Smooth muscle cell (in vitro differentiated cells): ENCODE results near the gene LRP8. TPM values are rescaled to one million over a fixed set of nuclear protein-coding genes. Genes with fewer than 3 reads are reported as not detected.

Source experiments
- DNase-seq: peaks from one replicate; lab custom pipeline; 2025; ENCODE audit not compliant: unreplicated experiment; lab: John Stamatoyannopoulos, UW
- H2AFZ ChIP-seq: fragments of 200-600 bp; sonication (generic); 2 replicates; pipeline ENCODE4 v1.6.0; 2016; ENCODE audit warnings: antibody characterized with exemption, low read depth, mild to moderate bottlenecking
- H3F3A ChIP-seq: fragments of 200-600 bp; sonication (generic); 2 replicates; pipeline ENCODE4 v1.6.0; 2017; ENCODE audit warnings: antibody characterized with exemption, low read depth
- H3K27ac ChIP-seq: fragments of 200-600 bp; sonication (generic); 2 replicates; pipeline ENCODE4 v1.5.1; 2016; ENCODE audit warnings: low read depth, mild to moderate bottlenecking
- H3K27me3 ChIP-seq: fragments of 200-600 bp; sonication (generic); 2 replicates; pipeline ENCODE4 v1.6.1; 2016; ENCODE audit warnings: low read depth, mild to moderate bottlenecking
- H3K36me3 ChIP-seq: fragments of 200-600 bp; sonication (generic); 2 replicates; pipeline ENCODE4 v1.5.1; 2016; ENCODE audit warnings: low read depth
- H3K4me1 ChIP-seq: fragments of 200-600 bp; sonication (generic); 2 replicates; pipeline ENCODE4 v1.5.1; 2016; ENCODE audit warnings: low read depth
- H3K4me2 ChIP-seq: fragments of 200-600 bp; sonication (generic); 2 replicates; pipeline ENCODE4 v1.6.0; 2016; ENCODE audit warnings: mild to moderate bottlenecking
- H3K4me3 ChIP-seq: fragments of 200-600 bp; sonication (generic); 2 replicates; pipeline ENCODE4 v1.5.1; 2016; ENCODE audit warnings: mild to moderate bottlenecking
- H3K79me2 ChIP-seq: fragments of 200-600 bp; sonication (generic); 2 replicates; pipeline ENCODE4 v1.6.0; 2016; ENCODE audit warnings: low read depth, mild to moderate bottlenecking
- H3K9ac ChIP-seq: fragments of 200-600 bp; sonication (generic); 2 replicates; pipeline ENCODE4 v1.6.0; 2016; ENCODE audit warnings: low read depth
- H3K9me3 ChIP-seq: fragments of 200-600 bp; sonication (generic); replicated peaks from 2 replicates; pipeline ENCODE4 v1.5.1; 2016; ENCODE audit warnings: low read depth
- H4K20me1 ChIP-seq: fragments of 200-600 bp; sonication (generic); 2 replicates; pipeline ENCODE4 v1.6.0; 2016; ENCODE audit warnings: low read depth
- CTCF ChIP-seq: fragments of 200-600 bp; sonication (generic); IDR thresholded peaks from 2 replicates; pipeline ENCODE4 v1.5.1; 2017; ENCODE audit warnings: borderline replicate concordance, mild to moderate bottlenecking, antibody characterized with exemption; ENCODE audit not compliant: insufficient read depth, poor library complexity, severe bottlenecking
- WGBS: methylation state at CpG from one replicate; pipeline ENCODE4 v1.1.7; 2016; ENCODE audit warnings: low lambda C conversion rate; 5-methylcytosine and 5-hydroxymethylcytosine counted together
- polyA plus RNA-seq: library from polyadenylated mRNA; unstranded; fragments of >200 nt; fragmentation: Nextera tagmentation; extraction: Ambion mirVana; gene quantifications from 2 replicates; pipeline ENCODE4 v1.2.1, GENCODE V29; 2016
- total RNA-seq: library from RNA; depleted of rRNA; stranded (reverse); fragments of >200 nt; gene quantifications from 2 replicates; pipeline ENCODE4 v1.2.3, GENCODE V29; 2014

Gene LRP8
- total and polyA plus RNA-seq, 2 experiments from 2014 or later: 5.6 to 8.1 TPM

- Histone ChIP-seq H3K79me2 (no peaks in the 10 kb centered on the region), H3K4me2 (no peak overlapping the region), H3K4me3 (no peak overlapping the region), H3K9me3 (no peaks in the 10 kb centered on the region), H3K4me1 (no peaks in the 10 kb centered on the region), H3K27me3 (no peaks in the 10 kb centered on the region), H3F3A (no peaks in the 10 kb centered on the region), H3K9ac (no peak overlapping the region), H3K27ac (no peak overlapping the region), H3K36me3 (no peaks in the 10 kb centered on the region), H2AFZ (no peak overlapping the region), H4K20me1 (no peaks in the 10 kb centered on the region)
- no peak for TF ChIP-seq CTCF
- 87% methylated on average over 3 of the region's 3 CpGs for WGBS
- DNase-seq: no peak
Observed at GRCh38 chr1:53346814-53347176, 18.9 kb upstream of the LRP8 start.

GRCh38 chr1:53345996-53346813 is 18.3 kb upstream of the LRP8 start:
- no peak for TF ChIP-seq CTCF
- H3K27ac ChIP-seq: no peak overlapping the region

GRCh38 chr1:53344921-53345838 is 17.3 kb upstream of the LRP8 start:
- Histone ChIP-seq H3K36me3 (no peaks in the 10 kb centered on the region), H3K4me3 (no peak overlapping the region), H4K20me1 (no peaks in the 10 kb centered on the region), H3K27me3 (no peaks in the 10 kb centered on the region), H3K9ac (no peak overlapping the region), H3F3A (no peaks in the 10 kb centered on the region), H2AFZ (no peak overlapping the region), H3K9me3 (no peaks in the 10 kb centered on the region), H3K27ac (no peak overlapping the region), H3K79me2 (no peaks in the 10 kb centered on the region), H3K4me1 (no peaks in the 10 kb centered on the region), H3K4me2 (no peak overlapping the region)
- 94% methylated on average over 11 of the region's 11 CpGs for WGBS
- no peak for TF ChIP-seq CTCF
- no peak for DNase-seq

More at GRCh38 chr1:53345996-53346813, 18.3 kb upstream of the LRP8 start:
- H3K9me3 ChIP-seq: no peaks in the 10 kb centered on the region
- H3K4me1 ChIP-seq: no peaks in the 10 kb centered on the region
- H3K4me3 ChIP-seq: no peak overlapping the region
- no peak overlapping the region for H3K9ac ChIP-seq
- no peak for DNase-seq
- no peaks in the 10 kb centered on the region for H3K79me2 ChIP-seq
- H2AFZ ChIP-seq: no peak overlapping the region
- H4K20me1 ChIP-seq: no peaks in the 10 kb centered on the region
- no peaks in the 10 kb centered on the region for H3F3A ChIP-seq
- H3K4me2 ChIP-seq: no peak overlapping the region
- 87% methylated on average over 7 of the region's 7 CpGs for WGBS
- no peaks in the 10 kb centered on the region for H3K36me3 ChIP-seq
- H3K27me3 ChIP-seq: no peaks in the 10 kb centered on the region
